Stimulated activated CD4-positive, alpha-beta T cell treated with anti-CD3 and anti-CD28 coated beads, Interleukin-1b, Interleukin-23, amount 100 ng/mL, for 24 hours (primary cell): Measurements from ENCODE around the gene PHLPP1.
"Not testable (repeated sequence)": the region's sequence is repeated elsewhere in the genome, so short reads cannot be mapped to it uniquely, and the experiment has no call there.

Experiments
- DNase-seq, 4 experiments: peaks; one replicate each; pipeline ENCODE4 v3.0.0-alpha.2; 2020; ENCODE audit warnings: low read depth in 4 of 4, low spot score in 1 of 4

The PHLPP1 gene

DNA sequence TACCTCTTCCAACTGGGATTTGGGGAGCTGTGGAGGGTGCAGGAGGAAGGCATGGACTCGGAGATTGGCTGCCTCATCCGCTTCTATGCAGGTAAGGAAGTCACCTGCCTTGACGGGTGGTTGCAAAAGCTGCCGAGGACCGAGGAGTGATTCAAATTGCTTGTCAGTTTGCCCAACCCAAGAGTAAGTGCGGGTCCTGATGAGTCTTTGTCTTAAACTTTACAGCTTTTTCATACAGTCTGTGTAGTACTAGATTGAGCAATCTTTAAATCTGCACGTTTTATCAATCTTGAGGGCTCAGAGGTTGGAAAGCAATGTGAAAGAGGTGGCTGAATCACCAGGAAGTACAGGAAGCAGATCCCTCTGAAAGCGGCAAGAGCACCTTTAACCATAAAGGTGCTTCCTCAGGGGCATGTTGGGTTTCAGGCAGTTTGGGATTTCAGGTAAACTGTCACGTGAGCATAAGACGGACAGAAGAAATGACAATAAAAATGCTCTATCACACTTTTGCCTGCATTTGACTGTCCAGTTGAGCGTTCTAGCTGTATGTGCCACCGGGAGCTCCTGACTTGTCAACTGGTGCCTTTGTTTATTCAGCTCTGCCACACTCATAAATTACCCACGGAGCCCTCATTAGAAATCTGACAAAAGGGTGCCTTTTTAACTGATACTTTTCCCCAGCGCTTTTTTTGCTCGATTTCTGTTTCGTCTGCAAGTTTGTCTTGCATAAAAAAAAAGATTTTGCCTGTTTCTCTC, 2.0 kb downstream of the PHLPP1 start:
- peak in 1 of 4 experiments; percentile 22 for DNase-seq

DNA sequence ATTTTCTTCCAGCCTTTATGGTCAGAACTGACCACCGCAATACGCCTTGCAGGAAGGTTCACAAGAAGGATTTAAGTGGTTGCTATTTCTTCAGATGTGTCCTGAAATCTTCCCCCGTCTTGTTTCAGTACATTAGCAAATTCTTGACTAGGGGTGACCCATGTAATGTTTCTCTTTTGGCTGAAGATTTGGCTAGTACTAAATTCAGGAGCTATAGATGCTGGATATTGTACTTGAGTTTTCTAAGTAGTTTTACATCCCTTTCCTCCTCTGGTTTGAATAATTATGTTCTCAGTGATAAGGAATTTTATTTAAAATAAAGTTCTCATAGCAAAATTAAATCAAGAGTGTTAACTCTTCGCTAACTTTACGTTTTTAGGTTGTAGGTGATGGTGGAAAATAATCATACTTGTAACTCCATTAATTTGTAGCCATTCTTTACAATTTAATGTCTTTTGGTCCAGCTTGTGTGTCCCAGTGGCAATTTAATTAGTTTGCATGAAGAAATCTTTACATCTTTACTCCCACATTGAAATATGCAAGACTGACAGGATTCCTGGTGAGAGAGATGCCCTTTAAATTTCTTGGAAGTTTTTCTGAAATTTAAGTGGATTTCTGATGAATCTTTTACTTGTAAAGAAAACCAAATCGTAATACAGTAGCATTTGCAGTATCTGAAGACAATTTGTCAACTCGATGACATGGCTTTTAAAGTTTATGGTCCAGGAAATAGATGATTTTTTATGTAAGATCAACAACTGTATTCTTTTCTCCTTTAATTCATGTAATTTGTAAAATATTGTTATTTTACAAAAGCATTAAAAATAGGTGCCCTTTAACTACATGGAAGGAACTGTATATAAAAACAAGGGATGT, 2.8 kb downstream of the PHLPP1 start:
- no peak for DNase-seq

GRCh38 chr18:62720048-62720447, 4.7 kb downstream of the PHLPP1 start:
- DNase-seq, result no peak

- no peak for DNase-seq
These were observed 5.6 kb downstream of the PHLPP1 start for GRCh38 chr18:62720766-62721613.

DNA sequence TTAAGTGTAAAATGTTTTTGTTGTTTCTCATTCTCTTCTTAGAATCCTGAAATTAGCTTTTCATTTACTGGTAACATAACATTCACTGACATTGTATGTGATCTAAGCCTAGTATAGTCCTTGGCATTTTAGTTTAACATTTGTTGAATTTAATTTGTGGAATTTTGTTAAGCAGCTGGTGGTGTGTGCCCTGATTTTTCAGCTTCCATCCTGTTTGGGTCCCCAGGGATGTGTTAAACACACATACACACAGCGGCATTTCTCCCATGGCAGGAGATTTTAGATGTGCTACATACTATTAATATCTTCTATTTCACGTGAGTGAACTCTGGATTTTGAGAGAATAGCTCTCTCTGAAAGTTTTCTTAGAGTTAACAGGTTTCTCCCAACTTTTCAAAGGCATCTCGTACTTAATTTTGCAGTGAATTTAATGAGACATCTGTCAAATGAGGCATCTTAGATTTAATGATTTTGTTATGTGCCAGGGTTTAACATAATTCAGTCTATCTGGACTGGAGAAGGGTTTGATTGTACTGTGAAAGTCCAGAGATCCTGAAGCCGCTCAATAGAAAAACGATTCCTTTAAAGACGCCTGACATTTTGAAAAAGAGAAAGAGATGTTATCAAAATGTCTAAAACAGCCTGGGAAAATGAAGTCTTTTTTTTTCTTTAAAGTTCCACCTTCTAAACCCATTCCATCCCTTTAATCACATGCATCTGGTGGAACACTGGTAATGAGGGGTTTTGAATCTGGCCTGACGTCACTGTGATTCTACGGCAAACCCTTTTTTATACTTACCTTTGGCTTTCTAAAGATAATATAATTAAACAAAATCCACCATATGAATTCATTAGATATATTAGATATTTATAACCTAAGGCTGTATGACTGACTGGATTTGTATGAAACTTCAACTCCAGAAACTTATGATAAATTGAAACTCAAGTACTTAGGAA, 6.8 kb downstream of the PHLPP1 start:
- DNase-seq, result no peak

DNA sequence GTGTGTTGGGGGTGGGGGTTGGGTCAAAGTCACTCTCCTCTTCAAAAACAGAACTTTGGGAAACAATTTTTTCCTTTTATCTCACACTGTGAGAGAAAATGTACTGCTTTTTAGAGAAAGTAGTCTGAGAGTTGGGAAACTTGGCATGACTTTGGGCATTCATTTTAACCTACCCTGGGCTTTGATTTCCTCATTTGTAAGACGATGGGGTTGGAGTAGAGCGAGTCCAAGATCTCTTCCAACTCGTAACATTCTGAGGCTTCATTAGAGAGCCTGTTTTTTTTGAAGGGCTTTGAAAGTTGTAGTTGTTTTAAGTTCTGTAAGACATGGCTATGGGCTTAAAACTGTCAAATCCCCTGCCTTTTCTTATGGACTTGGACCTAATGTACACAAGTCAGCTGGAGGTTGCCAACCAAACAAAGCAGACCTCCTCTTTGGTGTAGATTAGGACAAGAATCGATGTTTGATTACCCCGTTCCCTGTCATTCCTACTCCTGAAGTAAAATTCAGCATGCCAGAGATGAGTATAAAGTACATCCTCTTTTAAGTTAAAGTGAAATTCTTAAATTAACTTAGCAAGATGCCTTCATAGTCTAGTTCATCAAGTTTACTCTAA, 8.4 kb downstream of the PHLPP1 start:
- no peak for DNase-seq

- no peak for DNase-seq
These were observed 10.6 kb downstream of the PHLPP1 start for GRCh38 chr18:62725896-62726295.

DNA sequence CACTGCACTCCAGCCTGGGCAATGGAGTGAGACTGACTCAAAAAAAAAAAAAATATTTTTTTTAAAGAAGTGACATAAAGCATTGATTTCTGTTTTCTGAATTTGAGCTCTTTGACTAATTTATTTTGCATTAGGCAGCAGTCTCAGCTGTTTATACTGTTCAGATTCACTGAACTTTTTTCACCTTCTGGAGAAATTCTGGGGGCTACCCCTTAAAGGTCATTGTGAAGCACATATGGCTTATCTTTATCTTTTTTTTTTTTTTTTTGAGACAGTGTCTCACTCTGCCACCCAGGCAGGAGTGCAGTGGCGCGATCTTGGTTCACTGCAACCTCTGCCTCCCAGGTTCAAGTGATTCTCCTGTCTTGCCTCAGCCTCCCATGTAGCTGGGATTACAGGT, 12.9 kb downstream of the PHLPP1 start:
- no peak for DNase-seq

- no peak for DNase-seq
These were observed 14.4 kb downstream of the PHLPP1 start for GRCh38 chr18:62729487-62730386.

DNA sequence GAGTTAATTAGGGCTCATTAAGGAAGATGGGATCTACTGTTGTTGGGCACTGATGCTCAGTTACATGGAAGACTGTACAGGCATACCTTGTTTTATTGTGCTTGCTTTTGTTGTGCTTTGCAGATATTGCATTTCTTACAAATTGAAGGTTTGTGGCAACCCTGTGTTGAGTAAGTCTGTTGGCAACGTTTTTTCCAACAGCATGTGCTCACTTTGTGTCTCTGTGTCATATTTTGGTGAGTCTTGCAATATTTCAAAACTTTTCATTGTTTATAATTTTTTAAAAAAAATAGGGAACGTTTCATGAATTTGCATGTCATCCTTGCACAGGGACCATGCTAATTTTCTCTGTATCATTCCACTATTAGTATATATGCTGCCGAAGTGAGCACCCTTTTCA, 15.6 kb downstream of the PHLPP1 start:
- DNase-seq, result no peak

- no peak for DNase-seq
These were observed 17.3 kb downstream of the PHLPP1 start for GRCh38 chr18:62732617-62733016.

DNA sequence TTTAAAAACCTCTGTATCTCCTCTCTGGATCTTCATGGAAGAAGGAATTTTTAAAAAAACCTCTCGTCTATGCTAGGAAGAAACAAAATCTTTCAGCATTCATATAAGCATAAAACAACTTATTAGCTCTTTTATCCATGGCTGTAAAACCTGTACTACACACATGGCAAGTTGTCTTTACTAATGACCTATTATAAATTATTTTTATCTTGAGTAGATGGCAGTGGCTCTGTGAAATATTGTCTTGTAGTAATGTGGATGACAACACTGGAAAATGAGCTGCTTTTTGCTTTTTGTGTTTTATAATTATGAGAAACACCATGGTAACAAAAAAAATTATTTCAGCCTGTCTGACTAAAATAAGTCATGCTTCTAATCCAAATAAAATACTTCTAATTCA, 18.9 kb downstream of the PHLPP1 start:
- no peak for DNase-seq

DNA sequence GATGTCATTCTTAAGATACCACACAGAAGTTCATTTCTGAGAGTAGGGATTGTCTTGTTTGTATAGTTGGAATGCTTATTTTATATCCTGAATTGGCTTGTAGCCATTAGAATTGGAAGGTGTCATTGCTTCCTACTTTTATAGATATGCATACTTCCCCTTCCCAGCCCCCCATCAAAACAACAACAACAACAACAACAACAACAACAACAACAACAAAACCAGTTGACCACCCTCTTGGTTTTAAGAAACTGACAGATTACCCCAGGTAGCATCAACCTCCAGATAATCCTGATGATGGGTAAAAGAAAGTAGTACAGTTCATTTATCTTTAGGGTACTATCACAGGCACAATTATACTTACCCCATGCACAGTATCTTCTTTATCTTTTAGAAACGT, 20.0 kb downstream of the PHLPP1 start:
- DNase-seq, result no peak

GRCh38 chr18:62736077-62736855, 20.9 kb downstream of the PHLPP1 start:
- DNase-seq, result no peak

DNA sequence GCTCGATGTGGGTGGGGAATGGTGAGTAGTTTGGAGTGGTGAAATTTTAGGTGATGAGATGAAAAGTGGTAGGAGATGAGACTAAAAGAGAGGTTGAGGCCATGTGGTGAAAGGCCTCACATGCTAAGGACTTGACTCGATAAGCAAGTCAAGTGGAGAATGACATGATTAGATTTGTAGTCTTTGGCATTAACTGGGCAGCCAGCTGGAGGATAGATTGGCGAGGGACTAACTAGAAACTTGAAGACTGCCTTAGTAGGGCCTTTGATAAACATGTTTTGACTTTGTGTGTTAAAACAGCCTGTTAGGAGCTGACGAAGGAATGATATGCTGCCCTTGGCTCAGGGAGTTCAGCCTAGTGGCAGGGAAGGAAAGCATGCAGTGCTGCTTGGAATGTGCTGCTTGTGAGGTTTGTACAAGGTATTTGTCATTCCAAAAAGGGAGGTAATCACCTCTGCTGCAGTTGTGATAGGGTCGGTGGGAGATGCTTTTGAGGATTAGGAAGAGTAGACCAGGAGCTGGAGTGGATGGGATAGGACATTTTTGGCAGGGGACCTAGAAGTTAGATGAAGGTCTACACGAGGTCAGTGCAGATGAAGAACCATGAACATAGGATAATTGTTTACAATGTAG, 22.0 kb downstream of the PHLPP1 start:
- DNase-seq, result no peak

DNA sequence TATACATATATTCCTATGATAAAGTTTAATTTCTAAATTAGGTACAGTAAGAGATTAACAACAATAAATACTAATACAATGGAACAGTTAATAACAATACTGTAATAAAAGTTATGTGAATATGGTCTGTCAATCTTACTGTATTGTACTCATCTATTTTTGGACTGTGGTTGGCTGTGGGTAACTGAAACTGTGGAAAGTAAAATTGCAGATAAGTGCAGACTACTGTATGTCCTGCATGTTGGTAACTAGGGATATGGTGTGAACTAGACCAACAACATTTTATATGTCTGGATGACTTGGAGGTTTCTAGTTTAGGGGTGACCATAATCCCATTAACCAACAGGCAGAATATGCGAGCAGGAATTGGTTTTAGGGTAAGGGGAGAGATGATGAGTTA, 23.3 kb downstream of the PHLPP1 start:
- DNase-seq, result no peak

- no peak for DNase-seq
These were observed 24.6 kb downstream of the PHLPP1 start for GRCh38 chr18:62739911-62740310.

GRCh38 chr18:62740650-62741049, 25.3 kb downstream of the PHLPP1 start:
- DNase-seq, result not testable (repeated sequence)
